NB4 (cell line): ENCODE data around the gene ESYT1.
A peak's percentile ranks its signal among the peaks of the same experiment; 100 is the strongest.

ENCODE experiments used
- DNase-seq: peaks from one replicate; pipeline ENCODE4 v3.0.0; 2010; ENCODE audit warnings: low read depth
- H3K4me3 ChIP-seq: one replicate; pipeline ENCODE4 v1.5.1; 2011; ENCODE audit warnings: mild to moderate bottlenecking, low read depth, low read length, moderate library complexity
- MYC ChIP-seq: IDR thresholded peaks from 2 replicates; pipeline ENCODE4 v1.6.1; 2011; ENCODE audit warnings: low read depth, low read length
- POLR2A ChIP-seq: IDR thresholded peaks from 2 replicates; pipeline ENCODE4 v1.6.1; 2011; ENCODE audit warnings: mild to moderate bottlenecking; ENCODE audit not compliant: insufficient read length; ENCODE audit errors: extremely low read depth
- TF ChIP-seq, protein P1 (sequence below): IDR thresholded peaks from one replicate; pipeline ENCODE4 v1.5.1; 2012; ENCODE audit warnings: low read depth, low read length
- TF ChIP-seq, protein P2 (sequence below): IDR thresholded peaks from 2 replicates; pipeline ENCODE4 v1.6.1; 2011; ENCODE audit warnings: low read depth, low read length

ESYT1 gene

DNA sequence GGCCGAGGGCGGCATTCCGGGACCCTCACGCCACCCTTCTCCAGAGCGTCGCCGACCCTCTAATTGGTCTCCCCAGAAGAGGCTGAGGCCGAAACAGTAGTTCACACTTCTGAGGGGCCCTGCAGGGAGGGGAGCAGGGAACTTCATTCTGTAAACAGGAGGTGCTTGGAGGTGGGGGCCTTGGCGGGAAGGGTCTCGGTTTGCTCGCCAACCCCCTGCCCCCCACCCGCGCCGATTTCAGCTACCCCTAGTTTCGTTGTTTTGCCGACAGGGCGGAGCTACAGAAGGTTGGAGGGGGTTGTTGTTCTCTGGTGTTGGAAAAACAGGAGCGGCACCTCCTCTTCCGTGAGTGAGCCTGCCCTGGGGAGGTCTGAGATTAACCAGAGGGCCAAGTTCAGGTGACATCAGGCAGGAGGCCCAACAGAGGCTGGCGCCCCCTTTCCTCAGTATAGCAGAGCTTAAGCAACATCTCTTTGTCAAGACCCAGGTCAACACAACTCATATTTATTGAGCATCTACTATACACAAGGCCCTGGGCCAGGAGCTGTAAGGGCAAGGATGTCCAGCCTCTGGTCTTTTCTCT is 47.4 kb upstream of the ESYT1 start:
- TF ChIP-seq POLR2A, result no peak
- TF ChIP-seq, protein P1, sequence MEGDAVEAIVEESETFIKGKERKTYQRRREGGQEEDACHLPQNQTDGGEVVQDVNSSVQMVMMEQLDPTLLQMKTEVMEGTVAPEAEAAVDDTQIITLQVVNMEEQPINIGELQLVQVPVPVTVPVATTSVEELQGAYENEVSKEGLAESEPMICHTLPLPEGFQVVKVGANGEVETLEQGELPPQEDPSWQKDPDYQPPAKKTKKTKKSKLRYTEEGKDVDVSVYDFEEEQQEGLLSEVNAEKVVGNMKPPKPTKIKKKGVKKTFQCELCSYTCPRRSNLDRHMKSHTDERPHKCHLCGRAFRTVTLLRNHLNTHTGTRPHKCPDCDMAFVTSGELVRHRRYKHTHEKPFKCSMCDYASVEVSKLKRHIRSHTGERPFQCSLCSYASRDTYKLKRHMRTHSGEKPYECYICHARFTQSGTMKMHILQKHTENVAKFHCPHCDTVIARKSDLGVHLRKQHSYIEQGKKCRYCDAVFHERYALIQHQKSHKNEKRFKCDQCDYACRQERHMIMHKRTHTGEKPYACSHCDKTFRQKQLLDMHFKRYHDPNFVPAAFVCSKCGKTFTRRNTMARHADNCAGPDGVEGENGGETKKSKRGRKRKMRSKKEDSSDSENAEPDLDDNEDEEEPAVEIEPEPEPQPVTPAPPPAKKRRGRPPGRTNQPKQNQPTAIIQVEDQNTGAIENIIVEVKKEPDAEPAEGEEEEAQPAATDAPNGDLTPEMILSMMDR, result no peak
- TF ChIP-seq MYC, result no peak
- TF ChIP-seq, protein P2, sequence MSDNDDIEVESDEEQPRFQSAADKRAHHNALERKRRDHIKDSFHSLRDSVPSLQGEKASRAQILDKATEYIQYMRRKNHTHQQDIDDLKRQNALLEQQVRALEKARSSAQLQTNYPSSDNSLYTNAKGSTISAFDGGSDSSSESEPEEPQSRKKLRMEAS, result no peak
- no peak overlapping the region for H3K4me3 ChIP-seq
- DNase-seq, result no peak

DNA sequence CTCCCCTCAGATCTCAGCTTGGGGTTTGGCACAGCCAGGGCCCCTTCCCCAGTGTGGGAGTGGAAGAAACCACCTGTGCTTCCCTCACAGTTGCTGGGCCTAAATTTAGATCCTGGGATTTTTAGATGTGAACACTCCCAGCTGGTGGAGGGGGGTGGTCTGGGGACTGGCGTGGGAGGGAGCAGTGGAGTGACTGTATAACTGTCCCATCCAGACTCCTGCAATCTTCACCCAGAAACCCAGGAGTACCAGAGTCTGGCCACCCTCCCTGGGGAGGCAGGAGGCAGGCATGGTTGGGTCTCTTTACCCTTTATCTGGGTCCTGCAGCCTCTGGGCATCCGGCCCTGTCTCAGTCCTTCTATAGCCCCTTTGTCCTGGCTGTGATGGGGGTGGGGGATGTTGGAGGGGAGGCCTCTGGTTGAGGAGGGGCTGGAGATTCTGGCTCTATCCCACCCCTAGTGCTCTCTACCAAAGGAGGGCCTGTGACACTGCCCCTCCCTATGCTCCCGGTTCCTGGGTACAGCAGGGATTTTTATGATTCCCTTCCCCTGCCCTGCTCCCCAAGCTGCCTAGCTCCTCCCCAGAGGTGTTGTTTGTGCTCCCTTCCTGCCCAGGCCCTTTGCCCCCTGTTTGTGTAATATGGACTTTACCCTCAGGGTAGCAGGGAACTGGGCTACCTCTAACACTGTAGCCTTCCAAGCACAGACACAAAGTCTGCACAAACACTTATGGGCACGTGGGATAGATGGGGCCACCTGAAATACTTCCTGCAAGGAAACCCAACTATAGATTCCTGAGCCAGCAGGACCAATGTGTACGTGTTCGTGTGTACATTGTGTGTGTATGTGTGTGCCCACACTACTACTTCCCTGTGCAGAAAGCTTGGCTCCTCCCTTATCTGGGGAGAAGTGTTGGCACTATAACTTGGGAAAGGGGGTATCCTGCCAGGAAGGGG is 46.4 kb upstream of the ESYT1 start:
- no peak overlapping the region for H3K4me3 ChIP-seq
- DNase-seq, result no peak
- TF ChIP-seq POLR2A, result no peak
- TF ChIP-seq, protein P2, result no peak
- no peak for TF ChIP-seq MYC
- TF ChIP-seq, protein P1, result no peak

DNA sequence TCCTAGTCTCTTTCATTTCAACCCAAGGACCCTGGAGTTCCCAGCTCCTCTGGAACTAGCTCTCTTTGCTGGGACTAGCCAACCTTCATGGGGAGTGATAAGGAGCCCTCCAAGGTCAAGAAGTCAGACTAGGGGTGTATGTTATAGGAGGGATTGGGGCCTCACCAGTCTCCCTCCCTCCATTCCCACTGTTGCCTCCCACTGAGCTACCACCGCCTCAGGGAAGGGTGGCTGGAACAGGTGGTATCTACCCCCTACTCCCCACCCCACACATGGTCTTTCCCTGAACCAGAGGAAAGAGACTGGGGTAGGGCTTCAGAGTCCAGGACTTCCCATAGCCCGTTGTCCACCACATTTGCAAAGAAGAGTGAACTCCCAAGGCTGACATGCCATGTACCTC is 45.7 kb upstream of the ESYT1 start:
- no peak overlapping the region for H3K4me3 ChIP-seq
- TF ChIP-seq POLR2A (no peak), MYC (no peak)
- TF ChIP-seq, protein P1, result no peak
- TF ChIP-seq, protein P2, result no peak
- no peak for DNase-seq

DNA sequence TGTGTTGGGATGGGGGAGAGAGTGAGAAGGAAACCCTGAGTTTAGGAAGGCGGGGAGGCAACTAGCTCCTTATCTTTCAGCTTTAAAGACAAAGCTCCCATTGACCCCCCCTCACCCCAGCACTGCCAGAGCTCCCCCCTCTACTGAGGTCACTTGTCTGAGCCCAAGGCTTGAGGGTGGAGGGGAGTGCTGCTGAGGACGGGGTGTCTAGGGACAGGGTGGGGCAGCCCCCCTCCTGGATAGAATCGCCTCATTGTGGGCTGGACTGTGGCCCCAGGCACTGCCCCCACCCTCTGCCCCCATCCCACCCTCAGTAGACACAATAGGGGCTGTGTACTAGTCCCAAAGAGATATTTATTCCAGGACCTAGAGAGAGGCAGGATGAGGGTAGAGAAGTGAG is 45.1 kb upstream of the ESYT1 start:
- no peak overlapping the region for H3K4me3 ChIP-seq
- no peak for DNase-seq
- TF ChIP-seq, protein P1, result no peak
- TF ChIP-seq POLR2A, result no peak
- TF ChIP-seq, protein P2, result no peak
- TF ChIP-seq MYC, result no peak

DNA sequence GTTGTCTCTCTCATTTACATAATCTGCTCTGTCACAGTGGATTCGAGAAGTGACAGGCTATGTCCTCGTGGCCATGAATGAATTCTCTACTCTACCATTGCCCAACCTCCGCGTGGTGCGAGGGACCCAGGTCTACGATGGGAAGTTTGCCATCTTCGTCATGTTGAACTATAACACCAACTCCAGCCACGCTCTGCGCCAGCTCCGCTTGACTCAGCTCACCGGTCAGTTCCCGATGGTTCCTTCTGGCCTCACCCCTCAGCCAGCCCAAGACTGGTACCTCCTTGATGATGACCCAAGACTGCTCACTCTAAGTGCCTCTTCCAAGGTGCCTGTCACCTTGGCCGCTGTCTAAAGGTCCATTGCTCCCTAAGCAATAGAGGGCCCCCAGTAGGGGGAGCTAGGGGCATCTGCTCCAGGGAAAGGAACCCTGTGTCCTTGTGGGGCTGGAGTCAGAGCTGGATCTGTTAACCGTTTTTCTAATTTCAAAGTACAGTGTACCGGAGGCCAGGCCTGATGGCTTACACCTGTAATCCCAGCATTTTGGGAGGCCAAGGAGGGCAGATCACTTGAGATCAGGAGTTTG is 43.0 kb upstream of the ESYT1 start:
- TF ChIP-seq, protein P1, result peak; percentile 98
- TF ChIP-seq, protein P2, result no peak
- peak; percentile 73 for DNase-seq
- no peak overlapping the region for H3K4me3 ChIP-seq
